Activated CD4-positive, alpha-beta T cell treated with anti-CD3 and anti-CD28 coated beads for 4 hours (primary cell): ENCODE measurements around the gene SLC25A23.

Experiments used
- DNase-seq, 2 donors: peaks; one replicate each; pipeline ENCODE4 v3.0.0-alpha.2; 2020

SLC25A23 gene

DNA sequence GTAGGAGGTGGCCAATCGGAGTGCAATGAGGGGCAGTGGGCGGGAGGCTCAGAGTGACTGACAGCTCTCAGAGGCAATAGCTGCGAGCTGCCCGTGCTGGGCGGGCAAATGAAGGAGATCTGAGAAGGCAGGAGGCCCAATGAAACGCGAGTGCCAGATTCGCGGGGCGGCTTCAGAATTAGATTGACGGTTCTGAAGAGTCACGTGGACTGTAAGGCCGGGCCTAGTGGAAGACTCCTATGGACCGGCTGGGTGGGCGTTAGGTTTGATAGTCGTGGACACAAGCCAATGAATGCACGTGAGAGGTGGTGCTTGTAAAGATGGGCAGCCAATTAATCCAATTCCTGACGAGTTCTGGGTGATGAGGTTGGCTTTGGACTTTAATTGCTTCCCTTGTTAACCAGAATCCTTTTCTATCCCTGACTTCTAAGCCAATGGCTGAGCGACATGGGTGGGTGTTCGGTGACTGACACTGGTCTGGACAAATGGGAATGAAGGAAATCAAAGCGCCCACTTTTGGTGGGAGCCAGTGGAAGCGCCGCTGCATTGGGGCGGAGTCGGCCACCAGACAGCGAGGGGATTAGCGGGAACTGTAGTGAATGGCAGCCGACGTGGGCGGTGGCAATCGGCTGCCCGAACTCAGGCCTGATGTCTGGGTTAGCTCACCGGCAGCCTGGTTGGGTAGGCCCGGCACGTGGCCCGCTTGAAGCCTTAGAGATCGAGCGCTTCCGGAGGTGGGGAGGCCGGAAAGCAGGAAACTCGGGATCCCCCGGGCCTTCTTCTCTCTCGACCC is 34.5 kb downstream of the SLC25A23 start:
- peak; percentile 99 to 100 for DNase-seq

DNA sequence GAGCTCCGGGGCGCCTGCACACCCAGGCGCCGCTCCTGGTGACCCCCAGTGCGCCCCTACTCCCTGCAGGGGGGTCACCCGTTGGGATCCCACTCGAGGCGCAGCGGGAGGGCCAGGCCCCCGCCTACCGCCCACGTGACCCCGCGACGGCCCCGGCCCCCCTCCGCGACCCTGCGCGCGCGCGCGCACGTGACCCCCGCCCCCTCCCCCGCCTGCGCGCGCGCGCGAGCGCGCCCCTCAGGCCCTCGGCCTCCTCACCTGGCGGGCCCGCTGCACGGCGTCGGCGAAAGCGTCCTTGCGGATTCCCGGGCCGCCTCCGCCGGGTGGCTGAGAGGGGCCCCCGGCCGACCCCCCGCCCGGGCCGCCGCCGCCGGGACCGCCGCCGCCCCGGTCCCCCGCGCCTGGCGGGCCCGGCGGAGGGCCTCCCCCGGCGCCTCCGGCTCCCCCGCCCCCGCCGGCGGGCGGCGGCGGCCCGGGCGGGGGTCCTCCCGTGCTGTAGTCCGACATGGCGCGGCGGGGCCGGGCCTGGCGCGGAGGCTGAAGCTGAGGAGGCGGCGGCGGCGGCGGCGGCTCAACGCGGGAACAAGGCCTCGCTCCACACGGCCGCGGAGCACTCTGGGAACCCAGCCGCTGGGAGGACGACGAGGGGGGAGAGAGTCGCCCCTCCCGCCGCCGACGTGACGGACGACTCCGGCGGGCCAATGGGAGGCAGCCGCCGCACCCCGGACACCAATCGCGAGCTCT is 35.2 kb downstream of the SLC25A23 start, which contains the start of gene KHSRP:
Gene KHSRP (minus strand): TSS at position 617 of the 744 bp plus-strand sequence. CDS start 110 bp downstream, at position 507.
- DNase-seq = peak; percentile 36 to 41

DNA sequence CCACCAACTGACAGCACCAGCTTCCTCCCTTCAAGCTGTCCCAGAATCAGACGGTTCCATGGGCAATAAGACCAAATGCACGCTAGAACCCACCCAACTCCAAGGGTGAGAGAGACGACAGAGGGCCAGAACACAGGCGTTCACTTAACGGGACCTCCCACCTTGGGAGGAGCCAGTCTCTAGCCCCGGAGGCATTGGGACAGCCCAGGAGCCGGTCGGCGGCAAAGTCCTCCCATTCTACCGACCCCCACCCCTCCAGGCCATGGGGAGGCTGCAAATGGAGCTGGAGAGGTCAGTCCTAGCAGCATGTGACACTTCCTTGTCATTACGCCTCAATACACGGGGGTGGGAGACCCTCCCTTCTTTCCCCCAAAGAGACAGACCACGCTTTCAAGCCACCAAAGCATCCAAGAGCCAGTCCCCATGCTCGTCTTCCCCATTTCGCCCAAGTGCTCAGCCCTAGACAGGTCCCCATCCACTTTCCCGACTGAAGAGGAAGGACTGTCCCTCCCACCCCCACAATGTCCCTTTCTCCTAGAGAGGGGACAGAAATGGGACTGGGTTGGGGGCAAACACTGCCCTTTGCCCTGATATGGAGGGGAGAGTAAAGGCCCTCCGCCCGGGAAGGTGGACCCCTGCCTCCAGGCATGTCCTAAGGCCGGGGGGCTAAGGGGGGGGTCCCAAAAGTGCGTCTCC is 35.9 kb downstream of the SLC25A23 start:
- DNase-seq = no peak

GRCh38 chr19:6421075-6422014 is 38.2 kb downstream of the SLC25A23 start:
- DNase-seq = no peak

- no peak for DNase-seq
These were observed 41.0 kb downstream of the SLC25A23 start for GRCh38 chr19:6418562-6418932.

DNA sequence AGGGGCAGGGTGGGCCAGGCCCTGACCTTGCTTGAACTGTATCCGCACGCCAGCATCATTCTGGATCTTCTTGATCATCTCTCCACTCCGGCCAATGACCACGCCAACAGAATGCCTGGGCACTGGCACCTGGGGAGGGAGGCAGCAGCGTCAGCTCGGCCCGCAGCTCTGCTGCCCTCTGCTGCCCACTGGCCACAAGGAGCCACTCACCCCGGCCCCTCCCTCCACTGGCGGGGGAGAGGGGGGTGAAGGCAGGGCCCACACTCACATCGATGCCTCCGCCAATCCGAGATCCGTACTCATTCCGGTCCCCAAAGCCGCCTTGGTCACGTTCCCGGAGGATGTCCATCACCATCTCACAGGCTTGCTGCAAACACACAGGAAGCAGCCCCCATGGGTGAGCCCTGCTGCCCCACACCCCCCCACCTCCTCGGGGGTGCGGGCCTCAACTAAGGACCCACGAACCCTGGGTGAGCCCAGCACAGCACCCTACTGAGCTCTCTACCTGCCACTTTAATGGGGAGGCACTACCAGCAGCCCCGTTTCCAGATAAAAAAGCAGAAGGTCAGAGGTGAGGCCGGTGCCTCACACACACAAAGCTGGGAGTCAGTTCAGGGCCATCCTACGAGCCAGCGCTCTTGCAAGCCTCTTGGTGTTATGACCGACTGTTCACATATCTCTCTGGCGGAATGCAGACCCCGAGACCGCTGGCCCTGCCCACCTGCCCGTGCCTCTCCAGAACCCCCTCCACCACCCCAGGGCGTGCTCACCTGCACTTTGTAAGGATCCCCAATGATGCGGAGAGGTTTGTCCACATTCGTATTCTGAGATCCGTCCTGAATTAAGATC is 41.7 kb downstream of the SLC25A23 start:
- no peak for DNase-seq

DNA sequence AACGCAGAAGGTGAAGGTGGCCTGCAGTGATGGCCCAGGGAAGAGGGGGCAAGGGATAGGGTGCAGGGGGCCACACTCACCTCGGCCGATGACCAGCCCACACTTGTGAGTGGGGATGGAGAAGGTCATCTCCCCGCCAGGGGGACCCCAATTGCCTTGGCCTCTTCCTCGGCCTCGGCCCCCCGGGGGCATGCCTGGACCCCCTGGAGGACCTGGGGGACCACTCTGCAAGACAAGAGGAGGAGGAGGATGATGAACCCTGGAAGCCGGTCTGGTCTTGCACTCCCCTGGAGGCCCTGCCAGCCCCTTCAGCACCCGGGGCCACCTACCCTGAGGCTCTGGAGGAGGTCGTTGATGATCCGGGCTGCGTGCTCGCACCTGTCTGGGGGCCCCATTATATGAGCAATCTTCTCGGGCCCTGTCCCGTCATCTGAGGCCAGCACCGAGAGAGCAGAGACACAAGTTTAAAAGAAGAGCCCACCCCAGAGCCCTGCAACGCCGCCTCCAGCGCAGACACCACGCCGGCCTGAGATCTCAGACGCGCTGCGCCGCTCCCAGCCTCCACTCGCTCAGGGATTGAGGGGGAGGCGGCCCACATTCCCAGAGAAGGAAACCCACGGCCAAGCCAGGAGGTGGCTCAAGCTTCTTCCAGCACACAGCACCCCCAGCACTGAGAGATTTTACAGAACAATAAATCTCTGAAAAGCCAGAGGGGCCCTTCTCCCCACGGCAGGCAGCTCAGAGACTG is 42.8 kb downstream of the SLC25A23 start:
- no peak for DNase-seq

DNA sequence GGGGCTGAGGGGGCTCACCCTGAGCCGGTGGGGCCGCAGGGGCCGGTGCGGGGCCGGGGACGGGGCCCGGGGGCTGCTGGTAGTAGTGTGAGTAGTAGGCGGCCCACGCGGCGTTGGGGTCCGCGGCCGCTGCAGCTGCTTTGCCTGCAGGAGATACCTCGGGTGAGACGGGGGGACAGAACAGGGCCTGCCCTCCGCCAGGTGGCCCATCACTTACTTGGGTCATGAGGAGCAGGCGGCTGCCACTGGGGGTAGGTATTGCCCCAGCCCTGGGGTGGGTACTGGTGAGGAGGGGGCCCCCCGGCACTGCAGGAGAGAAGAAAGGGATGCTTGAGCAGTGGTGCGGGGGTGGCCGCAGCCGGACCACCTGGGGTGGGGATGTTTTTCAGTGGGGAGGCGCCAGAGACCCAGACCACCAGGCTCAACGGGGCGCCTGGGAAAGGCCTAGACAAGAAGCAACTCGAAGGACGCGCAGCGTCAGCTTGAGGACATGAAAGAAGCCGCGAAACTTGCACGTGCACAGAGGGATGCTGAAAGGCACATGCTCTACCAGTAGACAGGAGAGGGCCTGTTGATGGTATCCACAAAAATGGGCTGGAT is 43.9 kb downstream of the SLC25A23 start:
- no peak for DNase-seq

DNA sequence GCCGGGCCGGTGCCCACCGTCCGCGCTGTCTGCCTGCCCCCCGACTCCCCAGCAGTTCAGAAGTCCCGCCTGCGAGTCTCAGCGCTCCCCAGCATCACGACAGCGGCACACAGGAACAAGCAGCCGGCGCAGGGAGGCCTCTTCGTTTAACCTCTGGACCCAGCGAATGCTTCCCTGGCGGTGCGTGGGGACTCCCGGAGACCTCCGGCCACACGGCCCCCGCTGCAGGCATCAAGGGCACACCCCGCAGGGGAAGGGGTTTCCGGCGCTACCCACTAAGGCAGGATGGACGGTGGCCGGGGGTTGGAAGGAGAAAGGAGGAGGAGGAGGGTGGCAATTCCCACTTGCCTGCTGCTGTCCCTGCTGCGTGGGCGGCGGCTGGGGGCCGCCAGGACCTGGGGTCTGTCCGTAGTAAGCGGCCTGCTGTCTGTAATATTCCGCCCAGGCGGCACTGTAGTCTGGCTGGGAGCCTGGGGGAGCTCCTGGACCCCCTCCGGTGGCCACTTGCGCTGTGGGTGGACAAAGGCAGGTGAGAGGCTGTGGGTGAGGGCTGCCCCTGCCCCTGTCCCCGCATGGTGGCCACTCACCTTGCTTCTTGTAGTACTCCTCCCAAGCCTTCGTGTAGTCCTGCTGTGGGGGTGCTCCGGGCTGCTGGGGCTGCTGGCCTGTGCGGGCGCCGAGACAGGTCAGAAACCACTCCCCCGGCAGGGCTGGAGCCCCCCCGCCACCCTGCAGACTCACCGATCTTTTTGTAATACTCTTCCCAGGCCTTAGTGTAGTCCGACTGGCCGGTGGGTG is 44.6 kb downstream of the SLC25A23 start:
- no peak for DNase-seq

DNA sequence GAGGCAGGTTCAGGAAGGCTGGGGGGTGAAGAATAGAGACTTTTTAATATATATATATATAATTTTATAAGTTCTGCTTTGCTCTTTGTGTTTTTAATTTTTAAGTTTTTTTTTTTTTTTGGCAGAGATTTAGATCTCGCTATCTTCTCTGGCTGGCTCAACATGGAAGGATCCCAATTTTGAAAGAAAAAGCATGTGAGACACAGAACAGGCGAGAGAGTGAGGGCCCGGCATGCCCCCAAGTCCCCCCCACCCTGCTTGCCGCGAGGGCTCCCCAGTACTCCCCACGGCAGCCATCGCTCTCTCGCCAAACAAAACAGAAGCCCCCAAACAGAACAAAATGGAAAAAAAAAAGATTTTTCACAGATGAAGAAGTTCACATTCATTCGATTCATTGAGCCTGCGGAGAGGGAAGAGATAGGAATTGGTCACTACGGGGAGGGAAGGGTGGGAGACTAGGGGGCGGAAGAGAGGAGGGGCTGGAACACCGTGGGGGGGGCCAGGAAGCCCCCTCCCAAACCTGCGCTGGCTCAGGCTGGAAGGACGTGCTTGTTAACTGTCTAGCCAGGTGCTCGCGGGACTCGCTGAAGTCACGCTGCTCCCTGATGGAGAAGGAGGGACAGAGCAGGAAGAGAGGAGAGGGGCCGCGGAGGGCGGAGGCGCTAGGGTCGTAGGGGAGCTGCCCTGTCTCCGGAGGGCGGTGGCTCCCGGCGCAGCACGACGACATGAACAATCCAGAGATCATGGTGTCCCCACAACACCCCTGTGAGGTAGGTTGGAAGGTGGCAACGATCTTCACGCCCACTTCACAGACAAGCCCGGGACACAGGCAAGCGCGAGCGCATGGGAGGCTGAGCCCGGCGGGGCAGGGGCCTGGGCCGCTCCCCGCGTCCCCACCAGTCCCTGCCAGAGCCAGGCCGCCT is 45.6 kb downstream of the SLC25A23 start:
- DNase-seq = no peak

DNA sequence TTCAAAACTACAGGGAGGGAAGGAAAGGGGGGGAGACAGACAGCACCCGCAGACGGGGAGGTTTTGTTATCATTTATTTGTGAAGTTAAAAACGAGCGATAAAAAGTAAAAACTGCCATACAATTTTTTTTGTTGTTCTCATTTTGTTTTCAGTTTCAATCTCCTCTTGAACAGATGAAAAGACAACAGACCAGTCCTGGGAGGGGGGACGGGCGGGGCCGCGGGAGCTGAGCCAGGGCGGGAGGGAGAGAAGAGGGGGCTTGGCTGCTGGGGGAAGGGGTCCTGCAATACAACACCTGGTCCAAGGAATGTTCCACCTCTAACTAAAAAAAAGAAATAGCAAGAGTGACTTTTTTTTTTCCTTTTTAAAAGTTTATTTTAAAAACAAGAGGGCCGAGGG is 46.3 kb downstream of the SLC25A23 start:
- DNase-seq = no peak

GRCh38 chr19:6412447-6413091 is 47.0 kb downstream of the SLC25A23 start:
- peak; percentile 44 to 47 for DNase-seq

DNA sequence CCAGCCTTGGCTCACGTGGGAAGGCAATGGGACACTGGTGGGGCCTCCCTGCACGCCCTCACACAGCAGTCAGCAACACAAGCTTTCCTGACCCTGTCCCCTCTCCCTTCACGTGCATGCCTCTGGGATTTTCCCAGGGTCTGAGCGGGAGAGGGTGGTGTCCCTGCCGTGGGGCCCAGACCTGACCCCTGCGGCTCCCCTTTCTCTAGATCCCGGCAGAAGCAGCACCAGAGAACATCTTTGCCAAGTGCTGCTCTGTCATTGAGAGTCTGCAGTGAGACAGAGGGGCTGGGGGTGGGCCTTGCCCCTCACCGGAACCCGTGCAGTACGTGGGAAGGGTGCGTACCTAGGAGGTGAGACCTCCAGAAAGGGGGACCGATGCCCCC is 47.5 kb downstream of the SLC25A23 start:
- DNase-seq = no peak

DNA sequence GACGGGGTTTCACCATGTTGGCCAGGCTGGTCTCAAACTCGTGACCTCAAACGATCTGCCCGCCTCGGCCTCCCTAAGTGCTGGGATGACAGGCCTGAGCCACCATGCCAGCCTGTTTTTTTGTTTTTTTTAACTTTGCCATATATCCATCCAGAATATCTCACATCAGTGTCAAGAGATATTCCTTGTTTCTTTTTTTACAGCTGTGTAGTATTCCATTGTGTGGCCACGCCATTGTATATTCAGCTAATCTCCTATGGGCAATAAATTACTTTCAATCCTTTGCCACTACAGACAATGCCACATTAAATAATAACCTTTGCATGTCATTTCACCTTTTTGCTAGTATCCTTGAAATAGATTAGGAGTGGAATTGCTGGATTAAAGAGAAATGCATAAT is 50.2 kb downstream of the SLC25A23 start:
- no peak for DNase-seq

DNA sequence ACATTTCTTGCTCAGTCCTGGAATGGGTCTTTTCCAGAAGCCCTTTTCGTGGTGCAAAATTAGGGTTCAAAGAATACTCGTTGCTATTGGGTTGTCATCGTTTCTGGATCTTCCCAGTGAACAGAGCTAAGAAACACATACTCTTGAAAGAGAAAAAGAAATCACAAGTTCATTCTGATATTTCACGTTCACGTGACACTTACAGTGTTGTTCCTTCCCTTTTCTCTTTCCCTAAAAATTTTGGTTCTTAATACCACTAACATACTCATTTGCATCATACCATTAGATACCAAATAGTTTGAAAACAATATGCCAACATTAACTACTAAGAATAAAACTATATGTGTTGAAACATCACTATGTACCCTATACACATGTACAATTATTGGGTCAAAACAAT is 53.2 kb downstream of the SLC25A23 start:
- no peak for DNase-seq

DNA sequence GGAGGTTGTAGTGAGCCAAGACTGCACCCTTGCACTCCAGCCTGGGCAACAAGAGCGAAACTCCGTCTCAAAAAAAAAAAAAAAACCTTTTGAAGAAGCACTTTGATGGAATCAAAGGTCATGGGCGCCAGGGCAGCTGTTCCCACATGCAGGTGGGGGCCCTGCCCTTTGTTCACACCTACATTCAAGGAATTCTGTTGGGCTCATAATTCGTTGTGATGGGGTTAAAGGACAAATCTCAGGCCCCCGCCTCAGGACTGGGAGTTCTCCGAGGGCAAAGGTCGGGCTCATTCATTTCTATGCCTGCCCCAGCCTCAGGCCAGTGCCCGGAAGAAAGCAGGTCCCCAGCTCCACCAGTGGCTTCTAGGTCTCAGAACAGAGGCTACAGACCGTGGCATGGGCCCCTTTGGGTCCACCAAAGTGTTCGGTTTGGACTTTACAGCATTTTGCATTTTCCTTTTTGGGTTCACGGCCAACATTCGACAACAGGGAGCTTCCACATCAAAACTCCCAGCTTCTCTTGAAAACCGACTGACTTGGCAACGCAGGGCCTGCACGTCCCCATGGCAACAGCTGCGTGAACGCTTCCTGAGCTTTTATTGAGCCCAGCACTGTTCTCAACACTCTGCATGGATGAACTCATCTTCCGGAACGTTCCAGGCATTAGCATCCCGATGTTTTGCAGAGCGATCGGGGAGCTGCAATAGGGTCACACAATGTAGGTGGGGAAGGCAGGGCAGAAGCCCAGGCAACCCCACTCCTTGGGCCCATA is 56.6 kb downstream of the SLC25A23 start:
- DNase-seq = no peak

GRCh38 chr19:6402058-6402457 is 57.5 kb downstream of the SLC25A23 start:
- no peak for DNase-seq
